GM23338 (cell line): Measurements from ENCODE around the gene GLI1. TPM values are rescaled to one million over a fixed set of nuclear protein-coding genes. Genes with fewer than 3 reads are reported as not detected.

Source experiments
- ATAC-seq: fragments of 200-7000 bp; cut with Tn5 transposase; 3 replicates; pipeline ENCODE4 v1.9.1; 2020
- DNase-seq: peaks from one replicate; pipeline ENCODE4 v3.0.0-alpha.2; 2015; ENCODE audit warnings: low spot score
- H2AFZ ChIP-seq: fragments of 200-600 bp; sonication (generic); 2 replicates; pipeline ENCODE4 v1.8.0; 2016; ENCODE audit warnings: antibody characterized with exemption, mild to moderate bottlenecking, moderate library complexity
- H3F3A ChIP-seq: fragments of 200-600 bp; sonication (generic); replicated peaks from 2 replicates; pipeline ENCODE4 v1.8.0; 2017; ENCODE audit warnings: antibody characterized with exemption, mixed run types, low read depth
- H3K27ac ChIP-seq: fragments of 200-600 bp; sonication (generic); 2 replicates; pipeline ENCODE4 v1.6.1; 2016; ENCODE audit warnings: low read depth
- H3K27me3 ChIP-seq: fragments of 200-600 bp; sonication (generic); 2 replicates; pipeline ENCODE4 v1.8.0; 2016; ENCODE audit warnings: mild to moderate bottlenecking, mixed run types, moderate library complexity; ENCODE audit not compliant: insufficient read depth
- H3K36me3 ChIP-seq: fragments of 200-600 bp; sonication (generic); 2 replicates; pipeline ENCODE4 v1.8.0; 2016; ENCODE audit warnings: mild to moderate bottlenecking; ENCODE audit not compliant: insufficient read depth
- H3K4me1 ChIP-seq: fragments of 200-600 bp; sonication (generic); 2 replicates; pipeline ENCODE4 v1.8.0; 2016; ENCODE audit warnings: mild to moderate bottlenecking, moderate library complexity; ENCODE audit not compliant: insufficient read depth
- H3K4me2 ChIP-seq: fragments of 200-600 bp; sonication (generic); 2 replicates; pipeline ENCODE4 v1.7.1; 2017; ENCODE audit warnings: mixed run types
- H3K4me3 ChIP-seq: fragments of 200-600 bp; sonication (generic); 2 replicates; pipeline ENCODE4 v1.6.1; 2016; ENCODE audit warnings: mixed run types
- H3K79me2 ChIP-seq: fragments of 200-600 bp; sonication (generic); replicated peaks from 2 replicates; pipeline ENCODE4 v1.8.0; 2017; ENCODE audit warnings: mild to moderate bottlenecking; ENCODE audit not compliant: insufficient read depth
- H3K9me2 ChIP-seq: fragments of 200-600 bp; sonication (generic); 2 replicates; pipeline ENCODE4 v1.8.0; 2017; ENCODE audit not compliant: insufficient read depth
- H4K20me1 ChIP-seq: fragments of 200-600 bp; sonication (generic); replicated peaks from 2 replicates; pipeline ENCODE4 v1.8.0; 2017; ENCODE audit warnings: mild to moderate bottlenecking; ENCODE audit not compliant: insufficient read depth
- H3K27ac Mint-ChIP-seq: 2 replicates; pipeline ENCODE4 v1.8.0; 2020; ENCODE audit warnings: inconsistent platforms, mild to moderate bottlenecking, moderate library complexity, mixed read lengths
- H3K27me3 Mint-ChIP-seq: 3 replicates; pipeline ENCODE4 v1.8.0; 2022; ENCODE audit warnings: low read depth, mild to moderate bottlenecking, moderate library complexity, mixed read lengths, inconsistent platforms; ENCODE audit not compliant: insufficient read depth, poor library complexity
- H3K36me3 Mint-ChIP-seq: 3 replicates; pipeline ENCODE4 v1.8.0; 2021; ENCODE audit warnings: low read depth, mild to moderate bottlenecking, inconsistent platforms, moderate library complexity, mixed read lengths
- H3K4me1 Mint-ChIP-seq: 3 replicates; pipeline ENCODE4 v1.8.0; 2020; ENCODE audit warnings: mild to moderate bottlenecking, inconsistent platforms, mixed read lengths
- H3K4me3 Mint-ChIP-seq: 3 replicates; pipeline ENCODE4 v1.8.0; 2021; ENCODE audit warnings: moderate library complexity, mild to moderate bottlenecking, inconsistent platforms, mixed read lengths
- H3K9me3 Mint-ChIP-seq: 3 replicates; pipeline ENCODE4 v1.8.0; 2020; ENCODE audit warnings: moderate library complexity, mild to moderate bottlenecking, inconsistent platforms, mixed read lengths
- CTCF ChIP-seq, 2 experiments: fragments of 200-600 bp in 1 of 2; sonication (generic) in 1 of 2; conservative IDR thresholded peaks; 2 replicates each; pipeline versions ENCODE4 v1.5.1 to v1.6.1; 2016 to 2017; ENCODE audit warnings: antibody characterized with exemption in 2 of 2, low read depth in 2 of 2, mild to moderate bottlenecking in 2 of 2, moderate library complexity in 1 of 2
- EZH2phosphoT487 ChIP-seq: fragments of 200-600 bp; sonication (generic); IDR thresholded peaks from one replicate; pipeline ENCODE4 v1.8.1; 2018; ENCODE audit warnings: antibody characterized with exemption; ENCODE audit not compliant: unreplicated experiment
- JUNB ChIP-seq: IDR thresholded peaks from one replicate; pipeline ENCODE4 v1.6.1; 2016; ENCODE audit warnings: antibody characterized with exemption; ENCODE audit not compliant: unreplicated experiment
- NANOG ChIP-seq: IDR thresholded peaks from 2 replicates; pipeline ENCODE4 v1.6.1; 2016; ENCODE audit warnings: antibody characterized with exemption, borderline replicate concordance
- POLR2AphosphoS5 ChIP-seq: IDR thresholded peaks from 2 replicates; pipeline ENCODE4 v1.6.1; 2016; ENCODE audit warnings: antibody characterized with exemption, low read depth
- ZNF462 ChIP-seq: fragments of 250-450 bp; sonication (Bioruptor Pico); IDR thresholded peaks from 2 replicates; pipeline ENCODE4 v1.5.0; 2020; ENCODE audit warnings: mild to moderate bottlenecking, moderate library complexity
- polyA plus RNA-seq: library from polyadenylated mRNA; unstranded; fragments of >200 nt; fragmentation: Nextera tagmentation; extraction: Ambion mirVana; gene quantifications from 2 replicates; pipeline ENCODE4 v1.2.1, GENCODE V29; 2016
- total RNA-seq: library from RNA; depleted of rRNA; stranded (reverse); fragments of >200 nt; shearing (Covaris generic); gene quantifications from 2 replicates; pipeline ENCODE4 v1.2.3, GENCODE V29; 2014

The GLI1 gene
- total and polyA plus RNA-seq, 2 experiments from 2014 or later: 5.6 to 18.1 TPM

GRCh38 chr12:57487055-57487596, 27.5 kb downstream of the GLI1 start:
- Histone ChIP-seq H3F3A (peaks cover 34% of the 10 kb centered on the region), H3K27me3 (no peaks in the 10 kb centered on the region), H3K9me2 (no peaks in the 10 kb centered on the region), H4K20me1 (peaks cover 34% of the 10 kb centered on the region), H3K79me2 (peaks cover 30% of the 10 kb centered on the region), H3K4me2 (no peak overlapping the region), H3K4me1 (no peaks in the 10 kb centered on the region; the same call in 1 of the 2 replicates), H3K27ac (no peak overlapping the region; the same call in 1 of the 2 replicates), H3K36me3 (peaks cover 34% of the 10 kb centered on the region), H3K4me3 (no peak overlapping the region), H2AFZ (no peak overlapping the region)
- Mint-ChIP-seq H3K36me3 (peaks cover 44% of the 10 kb centered on the region), H3K27ac (no peak overlapping the region; the same call in 1 of the 2 replicates), H3K9me3 (no peaks in the 10 kb centered on the region), H3K27me3 (peaks cover 15% of the 10 kb centered on the region), H3K4me3 (peak overlapping the region; percentile 88), H3K4me1 (peaks cover 17% of the 10 kb centered on the region)
- DNase-seq (peak; percentile 37), ATAC-seq (no peak)
- TF ChIP-seq CTCF (conservative IDR thresholded peaks at IDR 0.05; ENCODE audit: low read depth in 2 of 2): no peak
- TF ChIP-seq EZH2phosphoT487: no peak
- TF ChIP-seq POLR2AphosphoS5: no peak
- TF ChIP-seq JUNB: no peak
- no peak for TF ChIP-seq NANOG
- TF ChIP-seq ZNF462 (CRISPR knock-in tag): no peak
